Measurements from ENCODE around the gene CCDC201.

- TF ChIP-seq, protein P1, sequence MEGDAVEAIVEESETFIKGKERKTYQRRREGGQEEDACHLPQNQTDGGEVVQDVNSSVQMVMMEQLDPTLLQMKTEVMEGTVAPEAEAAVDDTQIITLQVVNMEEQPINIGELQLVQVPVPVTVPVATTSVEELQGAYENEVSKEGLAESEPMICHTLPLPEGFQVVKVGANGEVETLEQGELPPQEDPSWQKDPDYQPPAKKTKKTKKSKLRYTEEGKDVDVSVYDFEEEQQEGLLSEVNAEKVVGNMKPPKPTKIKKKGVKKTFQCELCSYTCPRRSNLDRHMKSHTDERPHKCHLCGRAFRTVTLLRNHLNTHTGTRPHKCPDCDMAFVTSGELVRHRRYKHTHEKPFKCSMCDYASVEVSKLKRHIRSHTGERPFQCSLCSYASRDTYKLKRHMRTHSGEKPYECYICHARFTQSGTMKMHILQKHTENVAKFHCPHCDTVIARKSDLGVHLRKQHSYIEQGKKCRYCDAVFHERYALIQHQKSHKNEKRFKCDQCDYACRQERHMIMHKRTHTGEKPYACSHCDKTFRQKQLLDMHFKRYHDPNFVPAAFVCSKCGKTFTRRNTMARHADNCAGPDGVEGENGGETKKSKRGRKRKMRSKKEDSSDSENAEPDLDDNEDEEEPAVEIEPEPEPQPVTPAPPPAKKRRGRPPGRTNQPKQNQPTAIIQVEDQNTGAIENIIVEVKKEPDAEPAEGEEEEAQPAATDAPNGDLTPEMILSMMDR (IDR thresholded peaks at IDR 0.05; ENCODE audit: low read depth, low read length), result no peak
- TF ChIP-seq POLR2A (IDR thresholded peaks at IDR 0.05; ENCODE audit: extremely low read depth, insufficient read length) (no peak), MAX (IDR thresholded peaks at IDR 0.05; ENCODE audit: low read depth, low read length) (no peak), MYC (IDR thresholded peaks at IDR 0.05; ENCODE audit: low read depth, low read length) (no peak)
These were observed 8.4 kb upstream of the CCDC201 start for GRCh38 chr7:45881280-45881758.
